D341Med (cell line): ENCODE measurements around the gene UBAC1.
"Not testable (repeated sequence)": the region's sequence is repeated elsewhere in the genome, so short reads cannot be mapped to it uniquely, and the experiment has no call there.

Experiments
- DNase-seq: peaks from one replicate; pipeline ENCODE4 v3.0.0; 2012; ENCODE audit warnings: low spot score

UBAC1 gene

DNA sequence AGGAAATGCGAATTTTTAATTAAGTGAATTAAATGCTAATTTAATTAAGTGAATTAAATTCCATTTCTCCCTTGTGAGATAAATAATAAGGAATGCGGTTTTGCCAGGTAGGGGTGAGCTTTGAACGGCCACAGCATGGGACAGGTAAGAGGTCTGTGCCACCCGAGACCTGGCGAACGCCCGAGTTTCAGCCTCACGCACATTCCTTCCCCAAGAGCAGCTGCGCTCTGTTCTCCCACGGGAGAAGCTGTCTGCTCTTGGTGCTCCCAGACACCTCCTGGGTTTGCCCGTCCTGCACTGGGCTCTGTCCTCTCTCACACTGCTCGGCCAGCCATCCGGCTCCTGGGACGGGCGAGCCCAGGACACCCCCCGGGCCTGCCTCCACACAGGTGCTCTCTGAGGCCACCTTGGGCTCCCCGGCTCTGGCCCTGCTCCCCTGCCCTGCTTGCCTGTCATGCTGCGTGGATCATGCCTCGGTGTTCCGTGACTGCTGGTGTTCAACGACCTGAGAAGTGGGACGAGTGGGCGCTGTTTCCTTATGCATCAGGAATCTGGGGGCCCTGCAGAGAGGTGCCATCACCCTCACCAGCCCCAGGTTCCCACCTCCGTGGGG lies 40.1 kb downstream of the UBAC1 start:
- peak; percentile 56 for DNase-seq

DNA sequence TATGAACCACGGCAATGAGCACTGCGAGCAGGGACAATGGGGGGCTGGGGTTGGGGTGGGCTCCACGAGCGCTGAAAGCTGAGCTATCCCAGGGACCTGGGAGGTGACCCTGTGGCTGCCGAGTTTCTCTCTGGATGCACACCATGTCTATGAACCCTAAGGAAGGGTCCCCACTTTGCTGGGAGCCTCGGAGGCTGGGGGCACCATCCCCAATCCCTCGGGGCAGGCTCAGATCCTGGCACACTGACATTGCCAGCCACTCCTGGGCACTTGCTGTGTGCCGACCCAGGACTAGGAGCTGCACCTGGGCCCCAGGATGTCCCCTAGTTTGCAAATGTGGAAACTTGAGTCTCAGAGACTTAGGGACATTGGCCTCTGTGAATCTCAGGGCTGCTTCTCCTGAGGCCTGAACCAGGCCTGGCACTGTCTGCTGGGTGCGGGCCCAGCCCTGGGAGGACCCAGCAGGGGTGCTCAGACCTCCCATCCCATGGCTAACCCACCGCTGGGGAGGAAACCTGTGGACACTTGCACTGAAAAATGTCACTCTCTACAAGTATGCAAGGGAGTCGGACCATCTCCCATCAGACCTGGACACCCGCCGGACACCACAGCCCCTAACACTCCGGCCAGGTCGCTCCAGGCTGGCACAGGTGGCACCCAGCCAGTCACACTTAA lies 40.8 kb downstream of the UBAC1 start:
- no peak for DNase-seq

DNA sequence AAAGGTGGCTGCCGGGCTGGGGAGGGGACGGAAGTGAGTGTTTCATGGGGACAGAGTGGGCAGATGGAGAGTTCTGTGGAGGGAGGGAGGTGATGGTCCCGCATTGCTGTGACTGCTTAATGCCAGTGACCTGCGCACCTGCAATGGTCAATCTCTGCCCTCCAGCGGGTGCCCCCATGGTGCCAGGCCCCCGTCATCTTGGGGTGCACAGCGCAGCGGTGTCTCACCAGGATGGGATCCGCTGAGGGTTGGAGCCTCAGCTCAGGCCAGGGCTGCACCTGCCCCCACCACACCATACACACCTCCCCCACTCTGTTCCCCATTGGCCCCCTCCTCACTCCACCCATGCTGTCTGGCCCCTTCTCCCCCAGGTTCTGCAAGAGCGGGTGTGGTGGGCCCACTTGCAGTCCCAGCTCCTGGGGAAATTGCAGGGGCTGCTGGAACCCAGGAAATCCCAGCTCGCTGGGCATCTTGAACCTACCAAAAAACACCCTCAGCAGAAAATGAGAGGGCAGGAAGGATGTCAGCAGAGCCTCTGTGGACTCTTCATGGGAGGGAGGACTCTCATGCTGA lies 41.8 kb downstream of the UBAC1 start:
- DNase-seq: no peak

DNA sequence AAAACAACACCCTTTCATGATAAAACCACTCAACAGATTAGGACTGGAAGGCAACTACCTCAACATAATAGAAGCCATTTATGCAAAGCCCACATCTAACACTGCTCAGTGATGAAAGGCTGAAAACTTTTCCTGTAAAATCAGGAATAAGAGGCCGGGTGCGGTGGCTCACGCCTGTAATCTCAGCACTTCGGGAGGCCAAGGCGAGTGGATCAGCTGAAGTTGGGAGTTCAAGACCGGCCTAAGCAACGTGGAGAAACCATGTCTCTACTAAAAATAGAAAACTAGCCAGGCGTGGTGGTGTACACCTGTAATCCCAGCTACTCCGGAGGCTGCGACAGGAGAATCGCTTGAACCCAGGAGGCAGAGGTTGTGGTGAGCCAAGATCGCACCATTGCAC lies 44.9 kb downstream of the UBAC1 start:
- DNase-seq: not testable (repeated sequence)

DNA sequence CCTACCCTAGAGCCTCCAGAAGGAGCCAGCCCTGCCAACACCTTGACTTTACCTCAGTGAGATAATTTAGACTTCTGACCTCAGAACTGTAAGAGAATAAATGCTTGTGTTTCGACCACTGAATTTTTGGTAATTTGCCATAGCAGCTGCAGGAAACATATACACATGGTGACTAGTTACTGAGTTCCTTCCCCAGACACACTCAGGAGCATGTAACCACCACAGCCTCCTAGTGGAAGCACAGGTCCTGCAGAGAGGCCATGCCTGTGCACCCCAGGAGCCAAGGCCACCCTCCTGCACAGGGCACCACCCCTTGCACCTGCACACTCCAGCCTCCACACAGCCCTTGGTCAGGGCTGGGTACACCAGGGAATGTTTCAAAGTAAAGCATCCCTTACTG lies 46.3 kb downstream of the UBAC1 start:
- no peak for DNase-seq

DNA sequence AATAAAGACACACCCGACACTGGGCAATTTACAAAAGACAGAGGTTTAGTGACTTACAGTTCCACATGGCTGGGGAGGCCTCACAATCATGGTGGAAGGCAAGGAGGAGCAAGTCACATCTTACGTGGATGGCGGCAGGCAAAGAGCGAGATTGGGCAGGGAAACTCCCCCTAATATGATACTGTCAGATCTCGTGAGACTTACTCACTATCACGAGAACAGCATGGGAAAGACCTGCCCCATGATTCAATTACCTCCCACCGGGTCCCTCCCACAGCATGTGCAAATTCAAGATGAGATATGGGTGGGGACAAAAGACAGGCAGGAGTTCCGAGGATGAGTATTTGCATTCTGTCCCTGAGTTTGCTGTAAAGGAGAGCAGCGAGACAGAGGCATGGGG lies 49.9 kb downstream of the UBAC1 start:
- not testable (repeated sequence) for DNase-seq

DNA sequence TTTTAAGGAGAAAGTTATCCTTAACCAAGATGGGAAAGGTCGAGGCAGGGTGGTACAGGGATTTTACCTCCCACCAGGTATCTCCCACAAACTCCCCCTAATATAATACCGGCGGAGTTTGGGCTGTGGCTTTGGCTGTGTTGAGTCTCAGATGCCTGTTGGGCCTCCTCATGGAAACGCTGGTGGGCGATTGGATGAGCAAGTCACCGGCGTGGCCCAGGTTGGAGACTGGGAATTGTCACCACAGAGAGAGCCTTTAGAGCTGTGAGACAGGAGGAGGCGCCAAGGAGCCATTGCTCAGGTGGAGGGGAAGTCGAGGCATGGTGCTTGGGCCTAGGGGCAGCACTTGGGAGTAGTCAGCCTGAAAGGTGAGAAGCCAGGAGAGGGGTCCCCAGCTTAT lies 50.4 kb downstream of the UBAC1 start:
- no peak for DNase-seq

DNA sequence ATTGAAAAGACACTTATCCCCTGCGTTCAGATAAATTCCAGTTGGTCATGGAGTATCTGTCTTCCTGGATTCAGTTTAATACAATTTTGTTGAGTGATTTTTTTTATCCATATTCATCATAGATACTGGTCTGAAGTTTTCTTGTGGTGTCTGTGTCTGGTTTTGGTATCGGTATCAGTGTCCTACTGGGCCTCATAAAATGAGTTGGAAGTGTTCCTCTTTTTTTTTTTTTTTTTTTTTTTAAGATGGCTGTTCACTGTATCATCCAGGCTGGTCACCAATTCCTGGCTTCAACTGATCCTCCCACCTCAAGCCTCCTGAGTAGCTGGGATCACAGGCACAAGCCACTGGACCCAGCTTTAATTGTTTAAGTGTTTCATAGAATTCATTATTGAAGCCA lies 51.0 kb downstream of the UBAC1 start:
- no peak for DNase-seq

DNA sequence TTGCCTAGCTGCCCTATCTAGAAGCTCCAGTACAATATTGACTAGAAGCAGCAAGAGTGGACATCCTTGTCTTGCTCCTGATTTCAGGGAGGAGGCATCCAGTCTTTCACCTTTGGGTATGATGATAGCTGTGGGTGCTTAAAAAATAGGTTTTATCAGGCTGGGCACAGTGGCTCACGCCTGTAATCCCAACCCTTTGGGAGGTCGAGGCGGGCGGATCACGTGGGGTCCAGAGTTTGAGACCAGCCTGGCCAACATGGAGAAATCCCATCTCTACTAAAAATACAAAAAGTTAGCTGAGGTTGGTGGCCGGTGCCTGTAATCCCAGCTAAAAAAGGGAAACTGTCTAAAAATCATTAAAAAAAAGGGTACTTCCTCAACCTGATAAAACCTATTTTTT lies 51.8 kb downstream of the UBAC1 start:
- no peak for DNase-seq

DNA sequence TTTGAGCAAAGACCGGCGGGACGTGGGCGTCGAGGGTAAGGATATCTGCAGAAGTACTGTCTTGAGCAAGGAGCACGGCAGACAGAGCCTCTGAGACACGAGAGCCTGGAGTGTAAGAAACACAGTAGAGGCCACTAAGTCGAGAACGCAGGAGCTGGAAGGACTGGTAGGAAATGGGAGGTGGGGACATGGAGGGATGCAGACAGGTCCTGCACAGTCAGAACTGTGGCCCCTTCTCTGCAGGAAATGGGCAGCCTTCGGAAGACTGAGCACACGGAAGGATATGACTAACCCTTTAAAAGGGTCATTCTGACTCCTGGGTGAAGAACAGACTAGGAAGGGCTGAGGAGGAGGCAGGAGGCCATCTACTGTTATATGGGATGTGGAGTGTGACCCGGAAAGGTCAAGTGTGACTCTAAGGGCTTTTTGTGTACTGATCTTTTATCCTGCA lies 52.4 kb downstream of the UBAC1 start:
- DNase-seq: no peak

DNA sequence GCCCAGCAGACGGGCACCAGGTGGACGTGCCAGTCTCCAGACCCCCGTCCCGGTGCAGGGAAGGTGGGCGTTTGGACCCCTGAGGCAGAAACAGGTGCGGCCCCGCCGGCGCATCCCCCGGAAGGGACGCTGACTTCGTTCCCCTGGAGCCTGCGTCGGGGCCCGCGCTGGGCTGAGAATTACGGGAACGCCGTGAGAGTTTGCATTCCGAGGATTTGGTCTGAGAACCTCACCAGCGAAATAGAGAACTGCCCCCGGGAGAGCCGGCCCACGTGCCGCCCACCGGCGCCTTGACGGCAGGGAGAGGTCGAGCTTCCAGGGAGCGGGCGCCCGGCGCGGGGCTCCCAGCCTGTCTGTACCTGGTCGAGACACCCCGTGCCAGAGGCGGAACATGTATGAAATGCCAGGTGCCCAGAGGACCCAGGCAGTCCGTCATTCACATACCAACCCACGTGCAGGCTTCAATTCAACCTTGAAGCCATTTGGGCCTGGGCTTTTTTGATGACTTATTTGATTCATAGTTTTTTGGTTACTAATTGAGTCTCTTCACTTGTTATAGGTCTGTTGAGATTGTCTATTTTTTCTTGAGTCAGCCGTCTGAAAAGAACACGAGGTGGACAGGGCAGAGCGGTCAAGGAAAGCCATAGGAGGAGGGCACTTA lies 53.0 kb downstream of the UBAC1 start:
- no peak for DNase-seq

DNA sequence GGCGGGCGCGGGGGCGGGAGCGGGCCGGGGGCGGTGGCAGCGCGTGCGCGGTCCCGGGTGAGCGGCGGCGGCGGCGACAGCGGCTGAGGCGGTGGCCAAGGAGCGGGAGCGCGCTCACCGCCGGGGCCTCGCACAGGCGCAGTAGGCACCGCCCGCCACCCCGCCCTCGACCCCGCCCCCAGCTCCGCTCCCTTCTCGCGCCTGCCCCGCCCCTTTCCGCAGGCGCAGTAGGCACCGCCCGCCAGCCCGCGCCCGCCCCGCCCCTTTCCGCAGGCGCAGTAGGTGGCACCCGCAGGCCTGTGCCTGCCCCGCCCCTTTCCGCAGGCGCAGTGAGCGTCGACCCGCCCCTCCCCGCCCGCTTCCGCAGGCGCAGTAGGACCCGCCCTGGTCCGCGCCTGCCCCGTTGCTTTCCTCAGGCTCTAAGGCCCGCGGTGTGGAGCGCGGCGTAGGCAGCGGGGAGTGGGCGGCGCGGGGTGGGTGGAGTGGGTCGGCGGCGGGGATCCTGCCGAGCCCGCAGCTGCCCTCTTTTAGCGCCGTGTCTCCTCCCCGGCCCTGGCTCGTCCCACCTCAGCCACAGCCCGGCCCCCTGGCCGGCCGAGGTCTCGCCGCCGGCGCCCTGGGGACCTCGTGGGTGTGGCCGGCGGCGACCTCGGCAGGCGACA lies 53.6 kb downstream of the UBAC1 start, which contains the start of gene CAMSAP1:
TSS of gene CAMSAP1 (minus strand) at position 116 of the 662 bp plus-strand sequence. CDS start 387 bp downstream, outside the sequence.
- peak; percentile 99 for DNase-seq

DNA sequence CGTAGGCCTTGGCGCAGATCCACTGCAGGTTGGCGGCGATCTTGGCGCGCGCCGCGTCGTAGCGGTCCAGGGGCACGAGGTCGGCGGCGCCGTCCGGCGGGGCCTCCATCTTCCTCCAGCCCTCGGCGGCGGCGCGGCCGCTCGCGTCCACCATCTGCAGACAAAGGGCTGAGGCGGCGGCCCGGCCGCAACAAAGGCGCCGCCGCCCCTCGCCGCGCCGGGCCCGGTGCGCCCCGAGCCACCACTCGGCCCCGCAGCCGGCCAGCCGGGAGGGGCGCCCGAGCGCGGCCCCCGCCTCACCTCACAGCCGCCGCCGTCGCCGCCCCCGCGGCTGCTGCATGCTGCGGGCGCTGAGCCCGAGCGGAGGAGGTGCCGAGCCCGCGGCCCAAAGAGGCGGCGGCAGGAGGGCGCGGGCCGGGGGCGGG lies 54.2 kb downstream of the UBAC1 start:
- DNase-seq: no peak

DNA sequence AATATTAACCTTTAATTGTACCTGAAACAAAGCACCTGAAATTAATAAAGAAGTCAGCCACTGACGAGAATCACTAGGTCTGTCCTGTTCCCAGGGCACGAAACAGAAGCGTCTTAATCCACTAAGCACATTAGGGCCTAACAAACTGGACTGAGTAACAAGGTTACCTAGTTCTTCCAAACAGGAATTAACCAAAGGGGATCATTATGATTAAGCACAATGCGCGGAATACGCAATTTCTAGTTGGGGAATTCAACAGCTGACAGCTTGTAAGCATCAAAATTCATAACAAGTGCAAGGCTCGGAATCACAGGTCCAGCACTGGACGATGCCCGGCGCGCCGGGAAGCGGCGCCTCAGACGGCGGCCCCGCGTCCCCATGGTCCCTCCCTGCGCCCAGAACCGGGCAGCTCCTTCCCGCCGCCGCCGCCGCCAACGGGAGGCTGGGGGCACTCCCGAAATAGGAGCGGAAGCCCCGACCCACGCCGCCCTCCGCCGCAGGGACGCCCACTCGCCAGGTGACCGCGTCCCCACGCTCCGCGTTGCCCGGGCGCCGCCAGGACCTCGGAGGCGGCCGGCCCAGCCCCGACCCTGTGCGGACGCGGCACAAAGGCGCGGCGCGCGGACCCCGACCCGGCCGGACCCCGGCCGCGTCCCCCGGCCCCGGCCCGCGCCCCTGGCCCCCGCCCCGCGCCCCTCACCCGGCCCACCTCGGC lies 54.7 kb downstream of the UBAC1 start:
- DNase-seq: no peak

DNA sequence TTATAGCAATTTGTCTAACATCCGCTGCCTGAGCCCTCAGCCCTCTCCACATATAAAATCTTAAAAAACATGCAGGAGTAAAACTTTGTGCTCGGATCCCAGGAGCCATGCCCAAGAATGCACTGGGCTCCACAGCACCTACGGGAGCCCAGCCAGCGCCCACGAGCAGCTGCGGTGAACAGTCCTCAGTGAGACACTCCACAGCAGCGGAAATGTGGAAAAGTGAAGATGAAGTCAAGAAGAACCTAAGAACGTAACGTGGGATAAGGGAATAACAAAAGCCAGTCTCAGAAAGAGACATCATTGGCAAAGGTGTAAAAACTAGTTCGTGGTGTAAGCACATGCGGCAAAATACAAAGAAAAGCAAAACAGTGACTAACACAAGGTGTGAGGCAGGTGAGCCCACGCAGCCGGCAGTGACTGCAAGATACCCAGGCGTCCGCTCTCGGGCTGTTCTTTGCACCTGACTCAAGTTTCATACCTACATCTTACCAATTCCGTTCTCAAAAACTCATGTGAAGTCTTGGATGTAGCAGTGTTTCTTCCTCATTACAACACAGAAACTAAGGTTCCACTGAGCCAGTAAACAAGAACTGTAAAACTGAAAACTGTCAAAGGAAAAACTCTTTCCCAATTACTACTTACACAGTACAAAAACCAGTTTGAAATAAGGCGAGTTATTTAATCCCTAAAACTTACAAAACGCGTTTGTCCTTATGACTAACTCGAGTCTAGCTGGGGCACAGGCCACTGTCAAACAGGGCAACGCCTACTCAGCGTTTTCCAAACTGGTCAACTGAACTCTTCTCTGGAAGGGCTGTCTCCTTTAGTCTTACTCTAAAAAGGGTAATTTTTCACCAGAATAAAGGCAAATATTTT lies 55.6 kb downstream of the UBAC1 start:
- no peak for DNase-seq

DNA sequence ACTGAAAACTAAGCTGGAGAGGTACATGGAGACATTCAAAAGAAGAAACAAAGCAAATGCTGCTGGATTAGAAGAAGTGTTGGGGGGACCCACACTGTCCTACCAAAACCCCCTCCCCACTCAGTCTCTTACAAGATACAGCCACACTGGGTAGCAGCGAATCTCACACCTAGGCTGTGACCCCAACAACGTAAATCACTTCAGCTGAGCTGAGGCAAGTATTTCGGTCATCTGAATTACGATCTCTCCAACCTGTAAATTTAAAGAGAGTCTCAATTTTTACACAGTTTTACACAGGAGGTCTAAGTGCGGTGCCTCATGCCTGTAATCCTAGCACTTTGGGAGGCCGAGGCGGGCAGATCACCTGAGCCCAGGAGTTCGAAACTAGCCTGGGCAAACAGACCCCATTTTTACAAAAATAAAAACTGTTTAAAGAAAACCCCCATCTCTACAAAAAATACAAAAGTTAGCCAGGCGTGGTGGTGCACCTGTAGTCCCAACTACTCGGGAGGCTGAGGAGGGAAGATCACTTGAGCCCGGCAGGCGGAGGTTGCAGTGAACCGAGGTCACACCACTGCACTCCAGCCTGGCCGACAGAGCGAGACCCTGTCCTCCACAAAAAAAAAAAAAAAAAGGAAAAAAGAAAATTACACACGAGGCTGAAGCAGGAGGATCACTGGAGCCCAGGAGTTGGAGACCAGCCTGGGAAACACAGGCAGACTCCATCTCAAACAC lies 57.2 kb downstream of the UBAC1 start:
- DNase-seq: no peak

DNA sequence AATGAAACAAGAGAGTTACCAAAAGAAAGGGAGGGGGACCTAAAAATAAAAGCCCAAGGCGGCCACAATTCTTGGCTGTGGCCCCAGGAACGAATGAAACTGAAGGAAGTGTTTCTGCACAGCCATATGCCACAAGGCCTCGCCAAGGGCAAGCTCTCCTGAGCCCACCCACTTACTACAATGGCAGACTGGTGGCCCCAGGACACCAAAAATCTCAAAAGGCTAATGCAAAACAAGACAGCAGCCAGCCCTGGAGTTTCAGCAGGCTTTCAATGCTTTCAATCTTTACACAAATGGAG lies 57.9 kb downstream of the UBAC1 start:
- no peak for DNase-seq

DNA sequence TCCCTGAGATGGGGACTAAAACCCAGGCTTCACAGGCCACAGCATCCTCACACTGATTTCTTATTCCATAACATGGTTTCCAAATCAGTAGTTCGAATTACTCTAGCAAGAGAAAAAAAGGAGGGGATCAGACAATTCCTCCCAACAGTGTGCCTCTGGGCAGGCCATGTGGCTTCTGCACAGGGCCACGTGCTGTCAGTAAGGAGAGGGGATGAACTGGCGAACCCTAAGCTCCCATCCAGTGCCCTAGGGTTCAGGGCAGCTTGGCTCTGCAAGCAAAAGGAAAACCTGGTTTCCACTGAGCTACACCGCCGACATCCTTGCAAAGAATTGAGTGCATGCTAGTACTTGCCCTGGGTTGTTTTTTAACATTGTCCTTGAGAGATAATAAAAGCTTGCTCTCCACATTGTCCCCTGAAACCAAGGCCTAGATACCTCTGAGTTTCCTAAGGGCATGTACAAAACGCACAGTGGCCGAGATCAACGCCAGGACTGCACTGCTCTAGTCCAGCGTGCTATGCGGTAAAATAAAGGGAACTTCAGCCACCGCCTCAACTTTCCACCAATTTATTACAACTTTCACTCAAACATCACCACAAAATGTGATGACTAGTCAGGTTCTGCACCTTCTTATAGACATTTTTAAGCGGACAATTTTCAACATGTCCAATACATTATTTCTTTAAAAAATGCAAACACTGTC lies 58.4 kb downstream of the UBAC1 start:
- no peak for DNase-seq

DNA sequence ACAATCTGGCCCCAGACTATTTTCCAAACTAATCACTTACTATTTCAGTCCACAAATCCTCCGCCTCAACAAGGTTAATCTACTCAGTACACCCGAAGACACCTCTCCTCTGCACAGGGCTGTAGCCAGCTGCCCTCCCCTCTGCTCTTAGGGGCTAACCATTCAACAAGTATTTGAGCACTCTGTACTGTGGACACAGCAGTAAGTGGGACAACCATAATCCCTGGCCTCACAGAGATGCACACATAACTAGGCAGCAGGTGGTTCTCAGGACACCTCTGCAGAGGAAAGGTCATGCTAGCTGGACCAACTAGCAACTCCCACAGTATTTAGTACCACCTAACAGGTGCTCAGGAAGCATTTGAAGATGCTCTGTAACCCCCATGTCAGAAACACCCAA lies 59.3 kb downstream of the UBAC1 start:
- DNase-seq: no peak
